Fibroblast of pulmonary artery (primary cell): ENCODE measurements around the gene ADAMTS3.
A peak's percentile ranks its signal among the peaks of the same experiment; 100 is the strongest.

Source experiments
- DNase-seq: peaks from one replicate; pipeline ENCODE4 v3.0.0-alpha.2; 2010; ENCODE audit warnings: low read depth
- H3K4me3 ChIP-seq: replicated peaks from 2 replicates; pipeline ENCODE4 v1.5.1; 2011; ENCODE audit warnings: low read depth, mild to moderate bottlenecking, control low read depth, low read length, moderate library complexity
- CTCF ChIP-seq: IDR thresholded peaks from 2 replicates; pipeline ENCODE4 v1.5.1; 2011; ENCODE audit warnings: mild to moderate bottlenecking, control low read depth, low read length, inconsistent platforms; ENCODE audit errors: missing control alignments

The ADAMTS3 gene

DNA sequence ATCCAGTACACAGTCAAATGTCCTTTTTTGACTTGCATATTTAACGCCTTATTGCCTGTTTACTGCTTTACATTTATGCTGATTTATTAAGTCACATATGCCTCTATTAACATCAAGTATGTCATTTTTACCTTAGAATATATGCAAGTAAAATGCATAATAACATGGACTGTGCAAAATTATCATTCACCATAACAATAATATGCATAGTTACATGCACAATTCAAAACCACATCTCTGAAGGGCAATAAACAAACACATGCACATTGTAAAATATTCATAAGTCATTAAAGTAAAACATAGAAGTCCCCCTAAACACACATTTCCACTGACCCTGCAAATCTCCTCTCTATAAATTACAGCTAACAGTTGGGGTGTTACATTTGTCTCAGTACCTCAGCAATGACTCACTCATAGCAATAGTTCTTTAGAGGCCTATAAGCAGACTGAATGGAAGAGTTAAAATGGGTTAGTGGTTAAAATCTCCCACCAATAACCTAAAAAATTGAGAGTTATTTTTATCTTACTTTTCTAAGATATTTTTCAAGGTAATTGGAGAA is 61.1 kb downstream of the ADAMTS3 start:
- DNase-seq: no peak
- no peak for TF ChIP-seq CTCF
- H3K4me3 ChIP-seq: no peak overlapping the region

DNA sequence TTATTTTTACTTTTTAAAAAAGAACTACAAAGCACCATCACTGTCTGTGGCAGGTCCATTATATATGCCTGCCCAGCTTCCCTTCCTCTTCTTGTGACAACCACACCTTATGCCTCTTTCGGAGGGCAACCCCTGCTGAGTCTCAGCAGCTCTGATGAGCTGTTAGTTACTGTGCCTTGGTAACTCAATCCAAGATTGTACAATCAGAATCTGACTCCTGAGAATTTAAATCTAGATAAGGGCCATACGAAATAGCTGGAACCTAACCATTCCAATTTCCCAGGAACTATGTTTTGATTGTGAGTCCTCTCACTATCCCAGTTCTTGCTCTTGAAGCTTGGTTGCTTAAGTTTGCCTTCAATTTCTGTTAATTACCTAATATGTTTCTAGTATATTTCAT is 61.9 kb downstream of the ADAMTS3 start:
- DNase-seq: no peak
- H3K4me3 ChIP-seq: no peak overlapping the region
- no peak for TF ChIP-seq CTCF

- TF ChIP-seq CTCF: peak; percentile 95
- no peak overlapping the region for H3K4me3 ChIP-seq
- DNase-seq: peak; percentile 79
Observed at GRCh38 chr4:72505314-72505744, 63.7 kb downstream of the ADAMTS3 start.

GRCh38 chr4:72500214-72500613 is 68.8 kb downstream of the ADAMTS3 start:
- DNase-seq: no peak

GRCh38 chr4:72496119-72496518 is 72.9 kb downstream of the ADAMTS3 start:
- TF ChIP-seq CTCF: peak; percentile 5
- DNase-seq: no peak
- no peak overlapping the region for H3K4me3 ChIP-seq

More at GRCh38 chr4:72500214-72500613, 68.8 kb downstream of the ADAMTS3 start:
- H3K4me3 ChIP-seq: no peak overlapping the region
- no peak for TF ChIP-seq CTCF

GRCh38 chr4:72494156-72494555 is 74.9 kb downstream of the ADAMTS3 start:
- H3K4me3 ChIP-seq: no peak overlapping the region
- no peak for DNase-seq
- no peak for TF ChIP-seq CTCF

DNA sequence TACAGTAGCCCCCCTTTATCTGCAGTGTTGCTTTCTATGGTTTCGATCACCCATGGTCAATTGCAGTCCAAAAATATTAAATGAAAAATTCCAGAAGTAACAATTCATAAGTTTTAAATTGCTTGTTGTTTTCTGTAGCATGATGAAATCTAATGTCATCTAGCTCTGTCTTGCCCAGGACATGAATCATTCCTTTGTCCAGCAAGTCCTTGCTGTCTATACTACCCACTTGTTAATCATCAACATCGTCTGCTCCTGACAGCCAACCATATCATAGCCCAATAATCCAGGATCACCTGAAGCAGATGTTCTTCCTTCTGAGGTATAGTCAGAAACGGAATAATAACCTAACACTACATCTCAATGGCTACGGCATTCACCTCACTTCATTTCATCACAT is 79.8 kb downstream of the ADAMTS3 start:
- TF ChIP-seq CTCF: no peak
- peak; percentile 63 for DNase-seq
- H3K4me3 ChIP-seq: no peak overlapping the region
